ENCODE results near the gene SGTA. TPM values are rescaled to one million over a fixed set of nuclear protein-coding genes. Genes with fewer than 3 reads are reported as not detected.

The SGTA gene
- total and polyA plus RNA-seq, 9 of the 15 experiments (the other 6 are each of a cell fraction or from before 2014, with no cell fraction given) = 1.4 to 110 (median 49.9) TPM

GRCh38 chr19:2811735-2812413 is 28.8 kb upstream of the SGTA start (continued):
- TF ChIP-seq FOXP4 (CRISPR knock-in tag; IDR thresholded peaks at IDR 0.05; ENCODE audit: borderline replicate concordance) (no peak), HDAC8 (tag; IDR thresholded peaks at IDR 0.05) (no peak), TSC22D4 (tag; IDR thresholded peaks at IDR 0.05) (no peak), KDM1A (IDR thresholded peaks at IDR 0.05) (no peak)

- Histone ChIP-seq H3K9me3 (replicated peaks; ENCODE audit: control insufficient read depth, insufficient read depth, low read depth, low read length) (no peaks in the 10 kb centered on the region), H3K79me2 (ENCODE audit: control insufficient read depth, insufficient read depth, low read length) (no peaks in the 10 kb centered on the region), H3K9me1 (ENCODE audit: control insufficient read depth, insufficient read depth, low read length) (no peaks in the 10 kb centered on the region), H2AFZ (ENCODE audit: low read depth, low read length) (no peak overlapping the region), H3K9ac (ENCODE audit: insufficient read depth in 1 of 2, low read depth in 2 of 2, low read length in 2 of 2) (no peak overlapping the region; a peak in 1 of 4 replicates), H4K20me1 (replicated peaks; ENCODE audit: control insufficient read depth, insufficient read depth, low read length) (no peaks in the 10 kb centered on the region), H3K27ac (ENCODE audit: extremely low read depth, low read depth, low read length) (no peak overlapping the region), H3K27me3 (ENCODE audit: control insufficient read depth in 2 of 2, insufficient read depth in 2 of 2, low read length in 2 of 2) (no peaks in the 10 kb centered on the region), H3K4me2 (ENCODE audit: insufficient read depth, low read length) (no peak overlapping the region), H3K4me3 (no peak overlapping the region), H3K36me3 (ENCODE audit: control insufficient read depth, insufficient read depth, low read length) (peaks cover 81% of the 10 kb centered on the region; the same call in 2 of the 3 replicates), H3K4me1 (replicated peaks in 1 of 2; ENCODE audit: control insufficient read depth in 2 of 2, insufficient read depth in 2 of 2, low read length in 2 of 2) (peaks cover 0 to 22% of the 10 kb centered on the region in 2 experiments; a peak in 2 of 5 replicates)
- in situ Hi-C loops (cut with MboI) (no loop called here), intact Hi-C loops (cut with micrococcal nuclease) (no loop called here)
- 95% methylated on average over 19 of the region's 20 CpGs for WGBS (ENCODE audit: insufficient coverage, low coverage, missing lambda C conversion rate)
- DNase-seq (ENCODE audit: extremely low read depth in 1 of 4, low spot score in 3 of 4) = no peak
- CTCF ChIA-PET (ENCODE audit: low intra/inter-chr PET ratio) = no interaction called here
- FAIRE-seq = no peak
- BruUV-seq (replicated peaks) = no TSS peak
- POLR2A ChIA-PET = interaction anchor here (0.8 to 1.1 kb wide), 2 partner anchors 13 to 22 kb away, joined by 3 to 4 read pairs; no protein-coding TSS in a partner anchor
- ATAC-seq = no peak
- TF ChIP-seq ZC3H11A (IDR thresholded peaks at IDR 0.05; ENCODE audit: low read depth, low read length) (no peak), TEAD4 (IDR thresholded peaks at IDR 0.05; ENCODE audit: low read length) (no peak), TEAD4 (CRISPR knock-in tag; IDR thresholded peaks at IDR 0.05; ENCODE audit: borderline replicate concordance) (no peak), CEBPZ (IDR thresholded peaks at IDR 0.05; ENCODE audit: borderline replicate concordance, low read depth, low read length) (no peak), ZNF77 (CRISPR knock-in tag; IDR thresholded peaks at IDR 0.05) (no peak), NBN (IDR thresholded peaks at IDR 0.05; ENCODE audit: low read depth) (no peak), HSF4 (CRISPR knock-in tag; IDR thresholded peaks at IDR 0.05; ENCODE audit: borderline replicate concordance) (no peak), RHOXF2B (CRISPR knock-in tag; conservative IDR thresholded peaks at IDR 0.05) (no peak), FOXK2 (conservative IDR thresholded peaks at IDR 0.05 in 1 of 2, IDR thresholded peaks at IDR 0.05 in 1 of 2; ENCODE audit: low read depth in 2 of 2) (no peak), ELF4 (CRISPR knock-in tag; IDR thresholded peaks at IDR 0.05) (no peak), MTA2 (IDR thresholded peaks at IDR 0.05; ENCODE audit: low read depth) (no peak), ZNF57 (CRISPR knock-in tag; IDR thresholded peaks at IDR 0.05) (no peak), LEF1 (IDR thresholded peaks at IDR 0.05) (no peak), ARID2 (IDR thresholded peaks at IDR 0.05) (no peak)
Measured at GRCh38 chr19:2811221-2811722, 28.2 kb upstream of the SGTA start.

Measured in K562 (cell line).